ENCODE measurements around the gene CEP170B. TPM values are rescaled to one million over a fixed set of nuclear protein-coding genes. Genes with fewer than 3 reads are reported as not detected.
A peak's percentile ranks its signal among the peaks of the same experiment; 100 is the strongest.

The CEP170B gene
- total and polyA plus RNA-seq, 2 of the 13 experiments (the other 11 are each of a cell fraction or from before 2014, with no cell fraction given) = 4.3 to 8.8 TPM

DNA sequence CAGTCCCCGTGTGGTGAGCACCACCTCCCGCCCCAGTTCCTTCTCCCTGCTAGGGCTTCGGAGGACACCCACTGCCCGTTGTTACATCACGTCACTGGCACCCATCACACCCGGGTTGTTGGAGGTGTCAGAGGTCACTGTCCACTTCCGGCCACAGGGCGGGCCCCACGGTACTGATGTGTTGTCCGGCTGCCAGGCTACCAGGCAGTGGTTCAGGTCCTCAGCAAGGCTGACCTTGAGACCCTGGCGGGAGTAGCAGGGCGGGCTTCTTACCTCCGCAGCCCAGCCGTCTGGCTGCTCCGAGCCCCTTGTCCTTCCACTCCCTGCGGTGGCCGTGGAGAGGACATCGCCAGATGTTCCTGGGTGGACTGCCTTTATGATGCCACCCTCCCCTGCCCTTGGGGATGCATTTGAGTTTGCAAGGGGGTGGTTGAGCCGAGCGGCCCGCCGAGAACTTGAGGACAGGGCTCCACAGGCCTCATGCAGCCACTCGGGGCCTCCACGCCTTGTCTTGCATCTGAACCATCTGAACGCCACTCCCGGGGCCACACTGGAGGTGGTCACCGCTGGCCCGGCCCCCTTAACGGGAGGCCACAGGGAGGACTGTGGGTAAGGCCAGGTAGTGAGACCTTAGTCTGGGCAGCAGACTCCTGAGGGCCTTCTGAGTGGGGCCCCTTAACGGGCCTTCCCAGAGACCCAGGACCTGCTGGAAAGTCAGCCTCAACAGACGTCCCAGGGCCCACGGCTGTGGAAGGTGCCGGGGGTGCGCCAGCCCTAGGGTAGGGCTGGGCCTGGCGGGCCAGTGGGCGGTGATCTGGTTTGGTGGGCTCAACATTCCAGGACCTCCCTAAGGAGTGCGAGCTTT, 32.5 kb downstream of the CEP170B start (continued):
- TF ChIP-seq CCDC6 (CRISPR knock-in tag; IDR thresholded peaks at IDR 0.05) = no peak
- TF ChIP-seq, protein P1, sequence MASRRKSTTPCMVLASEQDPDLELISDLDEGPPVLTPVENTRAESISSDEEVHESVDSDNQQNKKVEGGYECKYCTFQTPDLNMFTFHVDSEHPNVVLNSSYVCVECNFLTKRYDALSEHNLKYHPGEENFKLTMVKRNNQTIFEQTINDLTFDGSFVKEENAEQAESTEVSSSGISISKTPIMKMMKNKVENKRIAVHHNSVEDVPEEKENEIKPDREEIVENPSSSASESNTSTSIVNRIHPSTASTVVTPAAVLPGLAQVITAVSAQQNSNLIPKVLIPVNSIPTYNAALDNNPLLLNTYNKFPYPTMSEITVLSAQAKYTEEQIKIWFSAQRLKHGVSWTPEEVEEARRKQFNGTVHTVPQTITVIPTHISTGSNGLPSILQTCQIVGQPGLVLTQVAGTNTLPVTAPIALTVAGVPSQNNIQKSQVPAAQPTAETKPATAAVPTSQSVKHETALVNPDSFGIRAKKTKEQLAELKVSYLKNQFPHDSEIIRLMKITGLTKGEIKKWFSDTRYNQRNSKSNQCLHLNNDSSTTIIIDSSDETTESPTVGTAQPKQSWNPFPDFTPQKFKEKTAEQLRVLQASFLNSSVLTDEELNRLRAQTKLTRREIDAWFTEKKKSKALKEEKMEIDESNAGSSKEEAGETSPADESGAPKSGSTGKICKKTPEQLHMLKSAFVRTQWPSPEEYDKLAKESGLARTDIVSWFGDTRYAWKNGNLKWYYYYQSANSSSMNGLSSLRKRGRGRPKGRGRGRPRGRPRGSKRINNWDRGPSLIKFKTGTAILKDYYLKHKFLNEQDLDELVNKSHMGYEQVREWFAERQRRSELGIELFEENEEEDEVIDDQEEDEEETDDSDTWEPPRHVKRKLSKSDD (CRISPR knock-in tag; IDR thresholded peaks at IDR 0.05; ENCODE audit: low read depth) = no peak
- TF ChIP-seq, protein P2, sequence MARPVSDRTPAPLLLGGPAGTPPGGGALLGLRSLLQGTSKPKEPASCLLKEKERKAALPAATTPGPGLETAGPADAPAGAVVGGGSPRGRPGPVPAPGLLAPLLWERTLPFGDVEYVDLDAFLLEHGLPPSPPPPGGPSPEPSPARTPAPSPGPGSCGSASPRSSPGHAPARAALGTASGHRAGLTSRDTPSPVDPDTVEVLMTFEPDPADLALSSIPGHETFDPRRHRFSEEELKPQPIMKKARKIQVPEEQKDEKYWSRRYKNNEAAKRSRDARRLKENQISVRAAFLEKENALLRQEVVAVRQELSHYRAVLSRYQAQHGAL (CRISPR knock-in tag; IDR thresholded peaks at IDR 0.05; ENCODE audit: not compliant biosample characterization) = no peak
- TF ChIP-seq, protein P3, sequence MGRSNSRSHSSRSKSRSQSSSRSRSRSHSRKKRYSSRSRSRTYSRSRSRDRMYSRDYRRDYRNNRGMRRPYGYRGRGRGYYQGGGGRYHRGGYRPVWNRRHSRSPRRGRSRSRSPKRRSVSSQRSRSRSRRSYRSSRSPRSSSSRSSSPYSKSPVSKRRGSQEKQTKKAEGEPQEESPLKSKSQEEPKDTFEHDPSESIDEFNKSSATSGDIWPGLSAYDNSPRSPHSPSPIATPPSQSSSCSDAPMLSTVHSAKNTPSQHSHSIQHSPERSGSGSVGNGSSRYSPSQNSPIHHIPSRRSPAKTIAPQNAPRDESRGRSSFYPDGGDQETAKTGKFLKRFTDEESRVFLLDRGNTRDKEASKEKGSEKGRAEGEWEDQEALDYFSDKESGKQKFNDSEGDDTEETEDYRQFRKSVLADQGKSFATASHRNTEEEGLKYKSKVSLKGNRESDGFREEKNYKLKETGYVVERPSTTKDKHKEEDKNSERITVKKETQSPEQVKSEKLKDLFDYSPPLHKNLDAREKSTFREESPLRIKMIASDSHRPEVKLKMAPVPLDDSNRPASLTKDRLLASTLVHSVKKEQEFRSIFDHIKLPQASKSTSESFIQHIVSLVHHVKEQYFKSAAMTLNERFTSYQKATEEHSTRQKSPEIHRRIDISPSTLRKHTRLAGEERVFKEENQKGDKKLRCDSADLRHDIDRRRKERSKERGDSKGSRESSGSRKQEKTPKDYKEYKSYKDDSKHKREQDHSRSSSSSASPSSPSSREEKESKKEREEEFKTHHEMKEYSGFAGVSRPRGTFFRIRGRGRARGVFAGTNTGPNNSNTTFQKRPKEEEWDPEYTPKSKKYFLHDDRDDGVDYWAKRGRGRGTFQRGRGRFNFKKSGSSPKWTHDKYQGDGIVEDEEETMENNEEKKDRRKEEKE (IDR thresholded peaks at IDR 0.05) = no peak
- TF ChIP-seq ZNF343 (CRISPR knock-in tag; IDR thresholded peaks at IDR 0.05) = no peak
- TF ChIP-seq, protein P4, sequence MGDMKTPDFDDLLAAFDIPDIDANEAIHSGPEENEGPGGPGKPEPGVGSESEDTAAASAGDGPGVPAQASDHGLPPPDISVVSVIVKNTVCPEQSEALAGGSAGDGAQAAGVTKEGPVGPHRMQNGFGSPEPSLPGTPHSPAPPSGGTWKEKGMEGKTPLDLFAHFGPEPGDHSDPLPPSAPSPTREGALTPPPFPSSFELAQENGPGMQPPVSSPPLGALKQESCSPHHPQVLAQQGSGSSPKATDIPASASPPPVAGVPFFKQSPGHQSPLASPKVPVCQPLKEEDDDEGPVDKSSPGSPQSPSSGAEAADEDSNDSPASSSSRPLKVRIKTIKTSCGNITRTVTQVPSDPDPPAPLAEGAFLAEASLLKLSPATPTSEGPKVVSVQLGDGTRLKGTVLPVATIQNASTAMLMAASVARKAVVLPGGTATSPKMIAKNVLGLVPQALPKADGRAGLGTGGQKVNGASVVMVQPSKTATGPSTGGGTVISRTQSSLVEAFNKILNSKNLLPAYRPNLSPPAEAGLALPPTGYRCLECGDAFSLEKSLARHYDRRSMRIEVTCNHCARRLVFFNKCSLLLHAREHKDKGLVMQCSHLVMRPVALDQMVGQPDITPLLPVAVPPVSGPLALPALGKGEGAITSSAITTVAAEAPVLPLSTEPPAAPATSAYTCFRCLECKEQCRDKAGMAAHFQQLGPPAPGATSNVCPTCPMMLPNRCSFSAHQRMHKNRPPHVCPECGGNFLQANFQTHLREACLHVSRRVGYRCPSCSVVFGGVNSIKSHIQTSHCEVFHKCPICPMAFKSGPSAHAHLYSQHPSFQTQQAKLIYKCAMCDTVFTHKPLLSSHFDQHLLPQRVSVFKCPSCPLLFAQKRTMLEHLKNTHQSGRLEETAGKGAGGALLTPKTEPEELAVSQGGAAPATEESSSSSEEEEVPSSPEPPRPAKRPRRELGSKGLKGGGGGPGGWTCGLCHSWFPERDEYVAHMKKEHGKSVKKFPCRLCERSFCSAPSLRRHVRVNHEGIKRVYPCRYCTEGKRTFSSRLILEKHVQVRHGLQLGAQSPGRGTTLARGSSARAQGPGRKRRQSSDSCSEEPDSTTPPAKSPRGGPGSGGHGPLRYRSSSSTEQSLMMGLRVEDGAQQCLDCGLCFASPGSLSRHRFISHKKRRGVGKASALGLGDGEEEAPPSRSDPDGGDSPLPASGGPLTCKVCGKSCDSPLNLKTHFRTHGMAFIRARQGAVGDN (CRISPR knock-in tag; IDR thresholded peaks at IDR 0.05) = peak; percentile 27; the same call in 1 of the 2 replicates
- TF ChIP-seq CBX2 (IDR thresholded peaks at IDR 0.05; ENCODE audit: low read depth, low read length) = no peak
- TF ChIP-seq CBX2 (CRISPR knock-in tag; IDR thresholded peaks at IDR 0.05; ENCODE audit: low read depth) = no peak
- TF ChIP-seq, protein P5, sequence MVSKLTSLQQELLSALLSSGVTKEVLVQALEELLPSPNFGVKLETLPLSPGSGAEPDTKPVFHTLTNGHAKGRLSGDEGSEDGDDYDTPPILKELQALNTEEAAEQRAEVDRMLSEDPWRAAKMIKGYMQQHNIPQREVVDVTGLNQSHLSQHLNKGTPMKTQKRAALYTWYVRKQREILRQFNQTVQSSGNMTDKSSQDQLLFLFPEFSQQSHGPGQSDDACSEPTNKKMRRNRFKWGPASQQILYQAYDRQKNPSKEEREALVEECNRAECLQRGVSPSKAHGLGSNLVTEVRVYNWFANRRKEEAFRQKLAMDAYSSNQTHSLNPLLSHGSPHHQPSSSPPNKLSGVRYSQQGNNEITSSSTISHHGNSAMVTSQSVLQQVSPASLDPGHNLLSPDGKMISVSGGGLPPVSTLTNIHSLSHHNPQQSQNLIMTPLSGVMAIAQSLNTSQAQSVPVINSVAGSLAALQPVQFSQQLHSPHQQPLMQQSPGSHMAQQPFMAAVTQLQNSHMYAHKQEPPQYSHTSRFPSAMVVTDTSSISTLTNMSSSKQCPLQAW (CRISPR knock-in tag; IDR thresholded peaks at IDR 0.05) = no peak
- no peak for TF ChIP-seq ELF1 (CRISPR knock-in tag; IDR thresholded peaks at IDR 0.05)
- no peak for TF ChIP-seq ZNF629 (CRISPR knock-in tag; conservative IDR thresholded peaks at IDR 0.05)
- TF ChIP-seq, protein P6, sequence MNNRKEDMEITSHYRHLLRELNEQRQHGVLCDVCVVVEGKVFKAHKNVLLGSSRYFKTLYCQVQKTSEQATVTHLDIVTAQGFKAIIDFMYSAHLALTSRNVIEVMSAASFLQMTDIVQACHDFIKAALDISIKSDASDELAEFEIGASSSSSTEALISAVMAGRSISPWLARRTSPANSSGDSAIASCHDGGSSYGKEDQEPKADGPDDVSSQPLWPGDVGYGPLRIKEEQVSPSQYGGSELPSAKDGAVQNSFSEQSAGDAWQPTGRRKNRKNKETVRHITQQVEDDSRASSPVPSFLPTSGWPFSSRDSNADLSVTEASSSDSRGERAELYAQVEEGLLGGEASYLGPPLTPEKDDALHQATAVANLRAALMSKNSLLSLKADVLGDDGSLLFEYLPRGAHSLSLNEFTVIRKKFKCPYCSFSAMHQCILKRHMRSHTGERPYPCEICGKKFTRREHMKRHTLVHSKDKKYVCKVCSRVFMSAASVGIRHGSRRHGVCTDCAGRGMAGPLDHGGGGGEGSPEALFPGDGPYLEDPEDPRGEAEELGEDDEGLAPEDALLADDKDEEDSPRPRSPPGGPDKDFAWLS (CRISPR knock-in tag; IDR thresholded peaks at IDR 0.05; ENCODE audit: borderline replicate concordance) = no peak
